Panc1 (cell line): ENCODE data around the gene IRF2. TPM values are rescaled to one million over a fixed set of nuclear protein-coding genes. Genes with fewer than 3 reads are reported as not detected.
"Not testable (repeated sequence)": the region's sequence is repeated elsewhere in the genome, so short reads cannot be mapped to it uniquely, and the experiment has no call there.

ENCODE experiments used
- ATAC-seq: fragments of 200-7000 bp; cut with Tn5 transposase; 2 replicates; pipeline ENCODE4 v1.9.1; 2020; ENCODE audit warnings: mild to moderate bottlenecking, moderate library complexity
- BruUV-seq: library from RNA; stranded (reverse); fragments of 400-500 nt; replicated peaks from 2 replicates; lab custom pipeline; 2021; lab: Mats Ljungman, UMichigan
- CTCF ChIA-PET: fragments of 300-600 bp; sonication (Branson Sonifier 250); formaldehyde crosslinking; loops from one replicate; lab custom pipeline; 2022; ENCODE audit warnings: antibody characterized with exemption; lab: Charles Lee
- POLR2A ChIA-PET: fragments of 300-600 bp; sonication (Branson Sonifier 250); formaldehyde crosslinking; loops from one replicate; lab custom pipeline; 2022; ENCODE audit warnings: antibody characterized with exemption; lab: Charles Lee
- DNase-seq: peaks from one replicate; pipeline ENCODE4 v3.0.0-alpha.2; 2010; ENCODE audit warnings: low read depth, low spot score
- H3K27ac ChIP-seq: 2 replicates; pipeline ENCODE4 v1.5.1; 2011; ENCODE audit warnings: mild to moderate bottlenecking, low read length, inconsistent platforms
- H3K27me3 ChIP-seq: fragments of 200-500 bp; sonication (Bioruptor generic); 2 replicates; pipeline ENCODE4 v1.6.0; 2014; ENCODE audit warnings: low read length, inconsistent platforms; ENCODE audit not compliant: control insufficient read depth, insufficient read depth
- H3K36me3 ChIP-seq: fragments of 200-500 bp; sonication (Bioruptor generic); 2 replicates; pipeline ENCODE4 v1.5.1; 2014; ENCODE audit warnings: inconsistent platforms, mild to moderate bottlenecking, low read length, moderate library complexity; ENCODE audit not compliant: control insufficient read depth, insufficient read depth
- H3K4me1 ChIP-seq: 2 replicates; pipeline ENCODE4 v1.5.1; 2011; ENCODE audit warnings: inconsistent platforms, mild to moderate bottlenecking, low read length, moderate library complexity; ENCODE audit not compliant: control insufficient read depth, insufficient read depth
- H3K4me3 ChIP-seq, 2 experiments: 2 replicates each; pipeline ENCODE4 v1.5.1; 2011 to 2012; ENCODE audit warnings: low read depth in 2 of 2, low read length in 2 of 2, mild to moderate bottlenecking in 2 of 2, inconsistent platforms in 1 of 2, moderate library complexity in 1 of 2
- H3K9me3 ChIP-seq: fragments of 200-500 bp; sonication (Bioruptor generic); 2 replicates; pipeline ENCODE4 v1.5.1; 2014; ENCODE audit warnings: low read depth, mild to moderate bottlenecking, inconsistent platforms, low read length, moderate library complexity; ENCODE audit not compliant: control insufficient read depth, insufficient read depth
- POLR2AphosphoS5 ChIP-seq: IDR thresholded peaks from 2 replicates; pipeline ENCODE4 v1.6.1; 2012; ENCODE audit warnings: mild to moderate bottlenecking, low read depth, low read length, moderate library complexity
- SIN3A ChIP-seq: IDR thresholded peaks from 2 replicates; pipeline ENCODE4 v1.6.1; 2012; ENCODE audit warnings: low read depth, mild to moderate bottlenecking, low read length, moderate library complexity, borderline replicate concordance; ENCODE audit not compliant: insufficient read depth
- TCF7L2 ChIP-seq: IDR thresholded peaks from 2 replicates; pipeline ENCODE4 v1.6.1; 2011; ENCODE audit warnings: mild to moderate bottlenecking, low read depth, low read length, inconsistent platforms
- in situ Hi-C: cut with HindIII; loops from 2 replicates; pipeline ENCODE4 v1.10.0; 2016; ENCODE audit warnings: low sequenced_read_pairs, low pct_unique_long_range_greater_than_20kb
- intact Hi-C: fragments of 100-400 bp; cut with micrococcal nuclease; formaldehyde crosslinking; loops from one replicate; pipeline ENCODE4 v1.10.0; 2022; ENCODE audit not compliant: unreplicated experiment
- total RNA-seq: library from RNA; stranded (reverse); gene quantifications from one replicate; pipeline ENCODE4 v1.2.1, GENCODE V29; 2021; ENCODE audit not compliant: unreplicated experiment
- TF ChIP-seq, protein P1 (sequence below), 2 experiments: IDR thresholded peaks; 2 replicates each; pipeline ENCODE4 v1.6.1; 2011 to 2012; ENCODE audit warnings: low read depth in 2 of 2, control low read depth in 1 of 2, low read length in 1 of 2, mild to moderate bottlenecking in 1 of 2, moderate library complexity in 1 of 2; ENCODE audit not compliant: insufficient read depth in 1 of 2
- TF ChIP-seq, protein P2 (sequence below): fragments of 450-650 bp; IDR thresholded peaks from 2 replicates; pipeline ENCODE4 v1.5.1; 2017; ENCODE audit warnings: mild to moderate bottlenecking

IRF2 gene
- total RNA-seq, 1 experiment from 2014 or later: 16.2 TPM

DNA sequence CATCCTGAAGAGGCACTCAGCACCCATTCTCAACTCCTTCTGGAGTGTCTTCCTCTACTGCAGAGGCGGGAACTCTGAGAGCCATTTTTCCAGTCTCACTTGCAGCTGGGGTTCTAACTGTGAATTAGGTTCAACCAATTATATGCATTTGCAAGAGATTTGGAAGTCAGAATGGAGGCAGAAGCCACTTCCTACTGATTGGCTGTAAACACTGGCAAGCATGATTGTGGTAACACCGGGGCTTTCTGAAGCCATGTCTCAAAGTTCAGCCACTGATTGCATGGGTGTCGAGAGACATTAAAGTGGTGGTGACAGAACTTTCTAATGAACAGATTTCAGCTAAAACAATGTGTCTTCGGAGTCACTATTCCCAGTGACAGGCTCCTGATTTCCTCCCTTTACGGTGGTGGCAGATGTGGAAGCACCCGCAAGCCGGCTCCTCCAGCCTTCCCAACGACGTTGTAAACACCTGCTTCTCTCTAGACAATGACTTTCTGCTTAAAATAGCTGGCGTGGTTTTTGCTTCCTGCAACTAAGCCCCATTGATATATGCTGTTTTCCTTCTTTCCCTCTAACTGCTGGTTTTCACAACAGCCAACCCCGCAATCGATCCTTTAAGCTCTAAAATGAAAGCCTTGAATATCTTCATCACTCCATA is 92.0 kb downstream of the IRF2 start:
- intact Hi-C loops (loop anchor here (10.0 kb wide), 1 partner anchor 118 kb away; no protein-coding TSS in a partner anchor), in situ Hi-C loops (no loop called here)
- TF ChIP-seq, protein P1, sequence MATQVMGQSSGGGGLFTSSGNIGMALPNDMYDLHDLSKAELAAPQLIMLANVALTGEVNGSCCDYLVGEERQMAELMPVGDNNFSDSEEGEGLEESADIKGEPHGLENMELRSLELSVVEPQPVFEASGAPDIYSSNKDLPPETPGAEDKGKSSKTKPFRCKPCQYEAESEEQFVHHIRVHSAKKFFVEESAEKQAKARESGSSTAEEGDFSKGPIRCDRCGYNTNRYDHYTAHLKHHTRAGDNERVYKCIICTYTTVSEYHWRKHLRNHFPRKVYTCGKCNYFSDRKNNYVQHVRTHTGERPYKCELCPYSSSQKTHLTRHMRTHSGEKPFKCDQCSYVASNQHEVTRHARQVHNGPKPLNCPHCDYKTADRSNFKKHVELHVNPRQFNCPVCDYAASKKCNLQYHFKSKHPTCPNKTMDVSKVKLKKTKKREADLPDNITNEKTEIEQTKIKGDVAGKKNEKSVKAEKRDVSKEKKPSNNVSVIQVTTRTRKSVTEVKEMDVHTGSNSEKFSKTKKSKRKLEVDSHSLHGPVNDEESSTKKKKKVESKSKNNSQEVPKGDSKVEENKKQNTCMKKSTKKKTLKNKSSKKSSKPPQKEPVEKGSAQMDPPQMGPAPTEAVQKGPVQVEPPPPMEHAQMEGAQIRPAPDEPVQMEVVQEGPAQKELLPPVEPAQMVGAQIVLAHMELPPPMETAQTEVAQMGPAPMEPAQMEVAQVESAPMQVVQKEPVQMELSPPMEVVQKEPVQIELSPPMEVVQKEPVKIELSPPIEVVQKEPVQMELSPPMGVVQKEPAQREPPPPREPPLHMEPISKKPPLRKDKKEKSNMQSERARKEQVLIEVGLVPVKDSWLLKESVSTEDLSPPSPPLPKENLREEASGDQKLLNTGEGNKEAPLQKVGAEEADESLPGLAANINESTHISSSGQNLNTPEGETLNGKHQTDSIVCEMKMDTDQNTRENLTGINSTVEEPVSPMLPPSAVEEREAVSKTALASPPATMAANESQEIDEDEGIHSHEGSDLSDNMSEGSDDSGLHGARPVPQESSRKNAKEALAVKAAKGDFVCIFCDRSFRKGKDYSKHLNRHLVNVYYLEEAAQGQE (IDR thresholded peaks at IDR 0.05; ENCODE audit: insufficient read depth in 1 of 2, low read depth in 2 of 2, low read length in 1 of 2): no peak
- H3K27ac ChIP-seq: peak overlapping the region; percentile 79
- H3K4me3 ChIP-seq: no peak overlapping the region
- H3K27me3 ChIP-seq: no peaks in the 10 kb centered on the region
- H3K4me1 ChIP-seq: peaks cover 39% of the 10 kb centered on the region
- ChIA-PET POLR2A (interaction anchor here (0.5 kb wide), 1 partner anchor 92 kb away, joined by 8 read pairs; the partner anchor contains the start of gene IRF2), CTCF (no interaction called here)
- no peak for DNase-seq
- no peak for ATAC-seq
- no peaks in the 10 kb centered on the region for H3K36me3 ChIP-seq
- no TSS peak for BruUV-seq
- H3K9me3 ChIP-seq: no peaks in the 10 kb centered on the region

DNA sequence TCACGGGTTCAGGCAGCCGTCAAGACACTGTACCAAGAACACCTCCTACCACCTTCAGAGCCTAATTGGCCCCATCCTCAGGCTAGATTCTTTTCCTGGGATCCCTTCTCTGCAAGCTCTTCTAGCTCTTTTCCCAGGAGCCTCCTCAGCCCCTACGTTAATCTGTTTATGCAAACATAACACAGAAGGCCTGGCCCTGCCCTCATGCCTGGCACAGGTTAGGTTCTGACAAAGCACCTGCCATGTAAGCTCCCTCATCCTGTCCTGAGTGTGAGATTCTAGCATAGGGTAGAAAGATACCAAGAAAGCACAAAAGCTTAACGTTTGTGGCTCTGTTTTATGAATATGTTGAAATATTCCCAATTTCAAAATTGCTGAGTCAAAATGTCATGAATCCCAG is 93.6 kb downstream of the IRF2 start:
- H3K27me3 ChIP-seq: no peaks in the 10 kb centered on the region
- no peak for DNase-seq
- H3K9me3 ChIP-seq: no peaks in the 10 kb centered on the region
- H3K27ac ChIP-seq: no peak overlapping the region
- no peaks in the 10 kb centered on the region for H3K36me3 ChIP-seq
- peaks cover 29% of the 10 kb centered on the region for H3K4me1 ChIP-seq
- POLR2A ChIA-PET: no interaction called here
- CTCF ChIA-PET: no interaction called here
- intact Hi-C loops: loop anchor here (10.0 kb wide), 1 partner anchor 116 kb away; no protein-coding TSS in a partner anchor
- no TSS peak for BruUV-seq
- no peak for ATAC-seq
- H3K4me3 ChIP-seq: no peak overlapping the region
- TF ChIP-seq TCF7L2: no peak
- no peak for TF ChIP-seq SIN3A
- no peak for TF ChIP-seq POLR2AphosphoS5
- TF ChIP-seq, protein P2, sequence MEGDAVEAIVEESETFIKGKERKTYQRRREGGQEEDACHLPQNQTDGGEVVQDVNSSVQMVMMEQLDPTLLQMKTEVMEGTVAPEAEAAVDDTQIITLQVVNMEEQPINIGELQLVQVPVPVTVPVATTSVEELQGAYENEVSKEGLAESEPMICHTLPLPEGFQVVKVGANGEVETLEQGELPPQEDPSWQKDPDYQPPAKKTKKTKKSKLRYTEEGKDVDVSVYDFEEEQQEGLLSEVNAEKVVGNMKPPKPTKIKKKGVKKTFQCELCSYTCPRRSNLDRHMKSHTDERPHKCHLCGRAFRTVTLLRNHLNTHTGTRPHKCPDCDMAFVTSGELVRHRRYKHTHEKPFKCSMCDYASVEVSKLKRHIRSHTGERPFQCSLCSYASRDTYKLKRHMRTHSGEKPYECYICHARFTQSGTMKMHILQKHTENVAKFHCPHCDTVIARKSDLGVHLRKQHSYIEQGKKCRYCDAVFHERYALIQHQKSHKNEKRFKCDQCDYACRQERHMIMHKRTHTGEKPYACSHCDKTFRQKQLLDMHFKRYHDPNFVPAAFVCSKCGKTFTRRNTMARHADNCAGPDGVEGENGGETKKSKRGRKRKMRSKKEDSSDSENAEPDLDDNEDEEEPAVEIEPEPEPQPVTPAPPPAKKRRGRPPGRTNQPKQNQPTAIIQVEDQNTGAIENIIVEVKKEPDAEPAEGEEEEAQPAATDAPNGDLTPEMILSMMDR: no peak
- TF ChIP-seq, protein P1 (IDR thresholded peaks at IDR 0.05; ENCODE audit: insufficient read depth in 1 of 2, low read depth in 2 of 2, low read length in 1 of 2): no peak
- in situ Hi-C loops: no loop called here

DNA sequence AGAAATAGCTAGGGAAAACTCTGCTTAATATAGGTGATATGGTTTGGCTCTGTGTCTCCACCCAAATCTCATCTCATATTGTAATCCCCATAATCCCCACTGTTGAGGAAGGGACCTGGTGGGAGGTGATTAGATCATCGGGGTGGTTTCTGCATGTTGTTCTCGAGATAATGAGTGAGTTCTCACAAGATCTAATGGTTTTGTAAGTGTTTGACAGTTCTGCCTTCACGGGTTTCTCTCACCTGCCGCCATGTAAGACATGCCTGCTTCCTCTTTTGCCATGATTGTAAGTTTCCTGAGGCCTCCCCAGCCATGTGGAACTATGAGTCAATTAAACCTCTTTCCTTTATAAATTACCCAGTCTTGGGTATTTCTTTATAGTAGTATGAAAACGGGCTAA is 94.1 kb downstream of the IRF2 start:
- H3K4me1 ChIP-seq: peaks cover 26% of the 10 kb centered on the region
- DNase-seq, ATAC-seq, in situ Hi-C loops, H3K27me3 ChIP-seq, POLR2A ChIA-PET, H3K9me3 ChIP-seq, H3K27ac ChIP-seq, H3K4me3 ChIP-seq, BruUV-seq, CTCF ChIA-PET, H3K36me3 ChIP-seq: not testable (repeated sequence)
- intact Hi-C loops: loop anchor here (10.0 kb wide), 1 partner anchor 115 kb away; no protein-coding TSS in a partner anchor
